SJSA1 (cell line): ENCODE data around the gene IRF8. TPM values are rescaled to one million over a fixed set of nuclear protein-coding genes. Genes with fewer than 3 reads are reported as not detected.

ENCODE experiments used
- DNase-seq, 2 experiments: peaks; one replicate each; pipeline ENCODE4 v3.0.0-alpha.2; 2015 to 2020; ENCODE audit warnings: low spot score in 2 of 2, low read depth in 1 of 2
- H3K27ac ChIP-seq: fragments of 250-450 bp; sonication (Bioruptor Pico); 2 replicates; pipeline ENCODE4 v1.5.1; 2020; ENCODE audit warnings: mild to moderate bottlenecking, moderate library complexity
- H3K27me3 ChIP-seq: fragments of 250-450 bp; sonication (Bioruptor Pico); replicated peaks from 2 replicates; pipeline ENCODE4 v1.5.1; 2020; ENCODE audit warnings: mild to moderate bottlenecking, moderate library complexity
- H3K36me3 ChIP-seq: fragments of 250-450 bp; sonication (Bioruptor Pico); 2 replicates; pipeline ENCODE4 v1.5.1; 2020; ENCODE audit warnings: mild to moderate bottlenecking
- H3K4me1 ChIP-seq: fragments of 250-450 bp; sonication (Bioruptor Pico); replicated peaks from 2 replicates; pipeline ENCODE4 v1.6.1; 2021; ENCODE audit warnings: mild to moderate bottlenecking
- H3K4me3 ChIP-seq: fragments of 250-450 bp; sonication (Bioruptor Pico); 2 replicates; pipeline ENCODE4 v1.5.1; 2020; ENCODE audit warnings: mild to moderate bottlenecking
- H3K9me3 ChIP-seq: fragments of 250-450 bp; sonication (Bioruptor Pico); replicated peaks from 2 replicates; pipeline ENCODE4 v1.5.1; 2020; ENCODE audit warnings: mild to moderate bottlenecking
- total RNA-seq: library from RNA; depleted of rRNA; stranded (reverse); fragments of >200 nt; shearing (Covaris generic); gene quantifications from 2 replicates; pipeline ENCODE4 v1.2.3, GENCODE V29; 2014; rRNA removed

Gene IRF8
- total RNA-seq, 1 experiment from 2014 or later: 1.1 TPM

- H3K27ac ChIP-seq: no peak overlapping the region
- H3K36me3 ChIP-seq: no peaks in the 10 kb centered on the region
- H3K4me3 ChIP-seq: no peak overlapping the region
- H3K9me3 ChIP-seq: no peaks in the 10 kb centered on the region
- H3K27me3 ChIP-seq: no peaks in the 10 kb centered on the region
- no peak for DNase-seq
- H3K4me1 ChIP-seq: peaks cover 9% of the 10 kb centered on the region; the same call in 1 of the 2 replicates
Observed at GRCh38 chr16:85965125-85965524, 66.2 kb downstream of the IRF8 start.

DNA sequence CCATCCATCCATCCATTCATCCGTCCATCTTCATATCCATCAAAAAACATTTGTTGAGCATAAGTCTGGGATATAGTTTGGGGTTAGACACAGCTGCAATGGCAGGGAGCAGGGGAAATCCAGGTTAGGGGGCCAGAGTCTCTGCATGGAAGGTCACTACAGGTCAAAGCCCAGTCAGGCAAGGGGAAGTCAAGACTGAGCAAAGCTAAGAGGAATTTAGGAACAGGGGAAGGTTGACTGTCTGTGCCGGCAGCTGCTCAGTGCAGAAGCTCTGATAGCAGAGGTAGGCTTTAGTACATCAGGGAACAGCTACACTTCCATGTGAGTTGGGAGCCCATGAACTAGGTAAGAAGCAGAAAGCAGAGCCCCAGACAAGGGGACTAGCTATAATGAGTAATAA is 68.1 kb downstream of the IRF8 start:
- Histone ChIP-seq H3K27me3 (no peaks in the 10 kb centered on the region), H3K4me1 (peaks cover 9% of the 10 kb centered on the region; the same call in 1 of the 2 replicates), H3K9me3 (no peaks in the 10 kb centered on the region), H3K36me3 (no peaks in the 10 kb centered on the region), H3K4me3 (no peak overlapping the region), H3K27ac (no peak overlapping the region)
- no peak for DNase-seq

DNA sequence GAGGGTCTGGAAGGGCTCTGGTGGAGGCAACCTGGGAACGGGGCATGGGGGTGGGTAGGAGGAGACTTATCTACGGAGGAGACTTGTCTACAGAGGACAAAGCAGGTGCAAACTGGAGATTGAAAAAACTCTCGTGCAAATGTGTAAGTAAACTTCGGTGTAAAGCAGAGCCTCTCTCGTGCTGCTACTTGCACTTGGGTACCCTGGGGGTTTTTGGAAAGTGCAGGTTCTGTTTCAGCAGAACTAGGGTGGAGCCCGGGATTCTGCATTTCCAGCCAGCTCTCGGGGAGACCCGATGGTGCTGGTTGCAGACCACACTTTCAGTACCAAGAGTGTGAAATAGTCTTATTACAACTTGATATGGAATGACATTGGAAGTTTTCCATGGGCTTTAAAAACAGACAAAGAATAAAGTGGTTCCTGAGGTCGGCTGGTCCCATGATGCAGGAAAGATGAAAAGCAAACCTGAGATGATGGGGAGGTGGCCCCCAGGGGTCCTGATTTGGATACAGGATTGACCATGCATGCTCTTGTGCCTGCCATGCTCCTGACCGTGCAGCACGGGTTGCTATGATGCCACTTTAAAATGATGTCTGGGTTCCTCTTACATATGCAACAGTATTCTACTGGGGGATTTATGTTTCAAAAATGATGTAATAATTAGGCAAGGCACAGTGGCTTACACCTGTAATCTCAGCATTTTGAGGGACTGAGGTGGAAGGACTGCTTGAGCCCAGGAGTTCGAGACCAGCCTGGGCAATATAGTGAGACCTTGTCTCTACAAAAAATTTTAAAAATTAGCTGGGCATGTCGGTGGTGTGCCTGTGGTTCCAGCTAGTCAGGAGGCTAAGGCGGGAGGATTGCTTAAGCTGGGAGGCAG is 69.3 kb downstream of the IRF8 start:
- Histone ChIP-seq H3K36me3 (no peaks in the 10 kb centered on the region), H3K4me3 (no peak overlapping the region), H3K4me1 (peaks cover 9% of the 10 kb centered on the region; the same call in 1 of the 2 replicates), H3K27ac (no peak overlapping the region), H3K27me3 (no peaks in the 10 kb centered on the region), H3K9me3 (no peaks in the 10 kb centered on the region)
- DNase-seq: no peak

- Histone ChIP-seq H3K4me1 (peaks cover 9% of the 10 kb centered on the region; the same call in 1 of the 2 replicates), H3K27ac (no peak overlapping the region), H3K4me3 (no peak overlapping the region), H3K36me3 (no peaks in the 10 kb centered on the region), H3K27me3 (no peaks in the 10 kb centered on the region), H3K9me3 (no peaks in the 10 kb centered on the region)
- no peak for DNase-seq
Observed at GRCh38 chr16:85969159-85969558, 70.2 kb downstream of the IRF8 start.

DNA sequence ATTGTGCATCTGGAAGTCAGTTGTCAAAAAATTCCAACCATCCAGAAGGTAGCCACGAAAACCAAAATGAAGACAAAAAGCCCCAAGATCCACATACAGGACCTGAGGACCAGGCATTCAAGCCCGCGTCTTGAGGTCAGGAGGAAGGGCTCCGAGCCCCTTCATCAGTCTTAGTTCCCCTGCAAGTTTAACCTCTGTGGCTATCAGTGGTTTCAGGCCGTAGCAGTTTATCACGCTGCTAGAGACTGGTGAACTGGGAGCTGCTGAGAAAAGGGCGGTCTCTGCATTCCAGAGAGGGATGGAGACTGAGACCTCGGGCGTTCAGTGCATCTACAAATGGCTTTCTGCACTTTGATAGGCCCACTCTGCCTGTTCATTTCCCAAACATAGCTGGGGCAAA is 70.6 kb downstream of the IRF8 start:
- Histone ChIP-seq H3K27ac (no peak overlapping the region), H3K4me1 (peaks cover 9% of the 10 kb centered on the region; the same call in 1 of the 2 replicates), H3K36me3 (no peaks in the 10 kb centered on the region), H3K27me3 (no peaks in the 10 kb centered on the region), H3K4me3 (no peak overlapping the region), H3K9me3 (no peaks in the 10 kb centered on the region)
- no peak for DNase-seq

GRCh38 chr16:85970016-85970733 is 71.2 kb downstream of the IRF8 start:
- Histone ChIP-seq H3K4me1 (peaks cover 9% of the 10 kb centered on the region; the same call in 1 of the 2 replicates), H3K27me3 (no peaks in the 10 kb centered on the region)

GRCh38 chr16:85970738-85971137 is 71.8 kb downstream of the IRF8 start:
- H3K4me1 ChIP-seq: peaks cover 9% of the 10 kb centered on the region; the same call in 1 of the 2 replicates
- H3K27ac ChIP-seq: no peak overlapping the region
- no peaks in the 10 kb centered on the region for H3K36me3 ChIP-seq
- DNase-seq: no peak
- H3K9me3 ChIP-seq: no peaks in the 10 kb centered on the region
- no peaks in the 10 kb centered on the region for H3K27me3 ChIP-seq
- H3K4me3 ChIP-seq: no peak overlapping the region

More at GRCh38 chr16:85970016-85970733, 71.2 kb downstream of the IRF8 start:
- H3K9me3 ChIP-seq: no peaks in the 10 kb centered on the region
- no peak overlapping the region for H3K4me3 ChIP-seq
- no peaks in the 10 kb centered on the region for H3K36me3 ChIP-seq
- DNase-seq: no peak
- no peak overlapping the region for H3K27ac ChIP-seq

Other genes with a start within 250 kb of the IRF8 start
- gene GINS2, start 210.2 kb upstream of the IRF8 start, total RNA-seq: 39.8 and 51.4 TPM in 2 replicates
- gene C16orf74, start 148.1 kb upstream of the IRF8 start, total RNA-seq: 7.7 and 20.8 TPM in 2 replicates
- 53.9 and 70.0 TPM in 2 replicates for gene EMC8, start 99.6 kb upstream of the IRF8 start, total RNA-seq
- 631 and 775 TPM in 2 replicates for gene COX4I1, start 99.5 kb upstream of the IRF8 start, total RNA-seq